H1 (cell line): ENCODE measurements around the gene PEX14. TPM values are rescaled to one million over a fixed set of nuclear protein-coding genes. Genes with fewer than 3 reads are reported as not detected.
A peak's percentile ranks its signal among the peaks of the same experiment; 100 is the strongest.

Source experiments
- CTCF ChIA-PET: fragments of 300-600 bp; sonication (Branson Sonifier 250); formaldehyde crosslinking; loops from one replicate; lab custom pipeline; 2021; ENCODE audit not compliant: partially characterized antibody; lab: Charles Lee
- POLR2A ChIA-PET: fragments of 300-600 bp; sonication (Branson Sonifier 250); formaldehyde crosslinking; loops from one replicate; lab custom pipeline; 2021; ENCODE audit warnings: inconsistent platforms; ENCODE audit not compliant: partially characterized antibody; lab: Charles Lee
- DNase-seq, 2 experiments: peaks; one replicate each; pipeline versions ENCODE4 v3.0.0 to v3.0.0-alpha.2; 2010 to 2022; ENCODE audit warnings: low spot score in 2 of 2, low read depth in 1 of 2, mixed read lengths in 1 of 2
- FAIRE-seq: peaks from 2 replicates; lab custom pipeline; 2011; peaks lifted over from hg19 to GRCh38; lab: Jason Lieb, UNC
- H2AFZ ChIP-seq: 2 replicates; pipeline ENCODE4 v1.8.1; 2012; ENCODE audit warnings: low read length, inconsistent platforms
- H2AK5ac ChIP-seq: 2 replicates; pipeline ENCODE4 v1.6.1; 2013; ENCODE audit warnings: low read depth, low read length
- H2BK120ac ChIP-seq: replicated peaks from 2 replicates; pipeline ENCODE3; 2013; ENCODE audit warnings: low read depth, low read length, inconsistent platforms
- H2BK12ac ChIP-seq: 2 replicates; pipeline ENCODE4 v1.6.1; 2013; ENCODE audit warnings: low read depth, low read length
- H2BK15ac ChIP-seq: 2 replicates; pipeline ENCODE4 v1.6.1; 2013; ENCODE audit warnings: low read length
- H2BK20ac ChIP-seq: 2 replicates; pipeline ENCODE4 v1.6.1; 2013; ENCODE audit warnings: low read length
- H2BK5ac ChIP-seq: 2 replicates; pipeline ENCODE4 v1.6.1; 2013; ENCODE audit warnings: low read depth, low read length
- H3K14ac ChIP-seq: 2 replicates; pipeline ENCODE4 v1.6.1; 2013; ENCODE audit warnings: inconsistent platforms; ENCODE audit not compliant: insufficient read length
- H3K18ac ChIP-seq: 2 replicates; pipeline ENCODE4 v1.6.1; 2013; ENCODE audit warnings: low read length; ENCODE audit errors: extremely low read depth
- H3K23ac ChIP-seq: 2 replicates; pipeline ENCODE4 v1.6.1; 2013; ENCODE audit warnings: inconsistent platforms; ENCODE audit not compliant: insufficient read length
- H3K23me2 ChIP-seq: 2 replicates; pipeline ENCODE4 v1.6.1; 2013; ENCODE audit warnings: low read depth, low read length
- H3K27ac ChIP-seq: 2 replicates; pipeline ENCODE4 v1.6.1; 2011; ENCODE audit warnings: low read depth, low read length, inconsistent platforms
- H3K27me3 ChIP-seq, 4 experiments: replicated peaks in 1 of 4; 1 replicate in 1 of 4; 2 replicates in 3 of 4; pipeline versions ENCODE4 v1.6.1 to v1.8.1; 2011 to 2013; ENCODE audit warnings: low read length in 3 of 4, mild to moderate bottlenecking in 3 of 4, inconsistent platforms in 2 of 4, mixed read lengths in 2 of 4, moderate library complexity in 1 of 4; ENCODE audit not compliant: control insufficient read depth in 3 of 4, insufficient read depth in 3 of 4; ENCODE audit errors: extremely low read depth in 1 of 4
- H3K36me3 ChIP-seq, 4 experiments: 2 replicates each; pipeline versions ENCODE4 v1.6.1 to v1.8.1; 2011 to 2013; ENCODE audit warnings: mild to moderate bottlenecking in 4 of 4, low read length in 3 of 4, moderate library complexity in 2 of 4, control low read depth in 1 of 4, inconsistent platforms in 1 of 4; ENCODE audit not compliant: insufficient read depth in 4 of 4, control insufficient read depth in 2 of 4
- H3K4ac ChIP-seq: replicated peaks from 2 replicates; pipeline ENCODE3; 2013; ENCODE audit warnings: low read length, low read depth, mixed read lengths, inconsistent platforms; ENCODE audit not compliant: insufficient read length
- H3K4me1 ChIP-seq, 4 experiments: replicated peaks in 1 of 4; 1 replicate in 1 of 4; 2 replicates in 3 of 4; pipeline versions ENCODE4 v1.6.1 to v1.8.1; 2011 to 2013; ENCODE audit warnings: low read length in 3 of 4, inconsistent platforms in 2 of 4, mixed read lengths in 1 of 4; ENCODE audit not compliant: insufficient read depth in 4 of 4, control insufficient read depth in 3 of 4
- H3K4me2 ChIP-seq, 2 experiments: 2 replicates each; pipeline versions ENCODE4 v1.6.1 to v1.8.1; 2011 to 2013; ENCODE audit warnings: low read depth in 2 of 2, low read length in 2 of 2, control low read depth in 1 of 2, inconsistent platforms in 1 of 2, mild to moderate bottlenecking in 1 of 2; ENCODE audit not compliant: insufficient read depth in 1 of 2
- H3K4me3 ChIP-seq, 4 experiments: fragments of 200-600, 300-600 bp in 1 of 4; sonication (generic), shearing (Covaris generic), sonication (Bioruptor Twin) in 1 of 4; 2 replicates each; pipeline versions ENCODE4 v1.5.1 to v1.8.1; 2011 to 2016; ENCODE audit warnings: low read length in 4 of 4, low read depth in 3 of 4, control low read depth in 2 of 4, inconsistent platforms in 2 of 4, mild to moderate bottlenecking in 2 of 4, mixed read lengths in 1 of 4, moderate library complexity in 1 of 4; ENCODE audit not compliant: insufficient read depth in 2 of 4; ENCODE audit errors: extremely low read depth in 1 of 4
- H3K56ac ChIP-seq: replicated peaks from 2 replicates; pipeline ENCODE3; 2013; ENCODE audit warnings: low read depth, mild to moderate bottlenecking, mixed read lengths, low read length, inconsistent platforms; ENCODE audit not compliant: insufficient read length
- H3K79me1 ChIP-seq: 2 replicates; pipeline ENCODE4 v1.6.1; 2013; ENCODE audit warnings: low read depth, low read length, control low read depth
- H3K79me2 ChIP-seq, 2 experiments: 2 replicates each; pipeline versions ENCODE4 v1.6.1 to v1.8.1; 2012 to 2013; ENCODE audit warnings: low read length in 2 of 2, mild to moderate bottlenecking in 2 of 2, inconsistent platforms in 1 of 2; ENCODE audit not compliant: insufficient read depth in 2 of 2, control insufficient read depth in 1 of 2
- H3K9ac ChIP-seq, 4 experiments: replicated peaks in 1 of 4; 1 replicate in 1 of 4; 2 replicates in 3 of 4; pipeline versions ENCODE4 v1.6.1 to v1.8.1; 2011 to 2013; ENCODE audit warnings: low read depth in 3 of 4, low read length in 3 of 4, control low read depth in 2 of 4, mild to moderate bottlenecking in 2 of 4, moderate library complexity in 2 of 4, inconsistent platforms in 1 of 4; ENCODE audit errors: extremely low read depth in 1 of 4
- H3K9me3 ChIP-seq, 2 experiments: 2 replicates each; pipeline versions ENCODE4 v1.6.1 to v1.8.1; 2012 to 2013; ENCODE audit warnings: mild to moderate bottlenecking in 2 of 2, moderate library complexity in 2 of 2, control low read depth in 1 of 2, inconsistent platforms in 1 of 2, low read depth in 1 of 2, low read length in 1 of 2, mixed read lengths in 1 of 2; ENCODE audit not compliant: insufficient read depth in 2 of 2
- H4K20me1 ChIP-seq, 2 experiments: replicated peaks in 1 of 2; 2 replicates each; pipeline versions ENCODE3 to v1.8.1; 2011 to 2013; ENCODE audit warnings: inconsistent platforms in 2 of 2, low read length in 2 of 2, mild to moderate bottlenecking in 1 of 2; ENCODE audit not compliant: insufficient read depth in 2 of 2, control insufficient read depth in 1 of 2
- H4K5ac ChIP-seq: 2 replicates; pipeline ENCODE4 v1.6.1; 2013; ENCODE audit warnings: low read length, low read depth, mixed read lengths, inconsistent platforms; ENCODE audit not compliant: insufficient read length
- H4K8ac ChIP-seq: 2 replicates; pipeline ENCODE4 v1.8.0; 2013; ENCODE audit warnings: mild to moderate bottlenecking, moderate library complexity, low read length, inconsistent platforms; ENCODE audit not compliant: insufficient read depth; ENCODE audit errors: extremely low read depth
- H4K91ac ChIP-seq: replicated peaks from 2 replicates; pipeline ENCODE3; 2013; ENCODE audit warnings: low read length, mixed read lengths, inconsistent platforms; ENCODE audit not compliant: insufficient read length
- ATF2 ChIP-seq: IDR thresholded peaks from 2 replicates; pipeline ENCODE4 v1.6.1; 2012; ENCODE audit warnings: low read length, inconsistent platforms
- CBX5 ChIP-seq: fragments of 300-800, 300-1000 bp; sonication (generic); IDR thresholded peaks from 2 replicates; pipeline ENCODE4 v1.7.1; 2016; ENCODE audit warnings: antibody characterized with exemption, low read length, low read depth
- E2F6 ChIP-seq: IDR thresholded peaks from 2 replicates; pipeline ENCODE4 v1.6.1; 2012; ENCODE audit warnings: inconsistent platforms
- HDAC2 ChIP-seq, 2 experiments: fragments of 300-600 bp in 1 of 2; sonication (generic) in 1 of 2; IDR thresholded peaks; 2 replicates each; pipeline ENCODE4 v1.6.1; 2011 to 2012; ENCODE audit warnings: low read depth in 2 of 2, low read length in 2 of 2, mild to moderate bottlenecking in 2 of 2, moderate library complexity in 2 of 2, borderline replicate concordance in 1 of 2, inconsistent platforms in 1 of 2
- RFX5 ChIP-seq: IDR thresholded peaks from 2 replicates; pipeline ENCODE4 v1.6.1; 2011; ENCODE audit warnings: low read depth, low read length, improper control_type of control experiment, borderline replicate concordance
- SIX5 ChIP-seq: IDR thresholded peaks from 2 replicates; pipeline ENCODE4 v1.6.1; 2011; ENCODE audit warnings: mild to moderate bottlenecking, low read depth, low read length
- SUZ12 ChIP-seq: fragments of 200-600 bp; sonication (generic); IDR thresholded peaks from 2 replicates; pipeline ENCODE4 v1.6.1; 2012; ENCODE audit warnings: mild to moderate bottlenecking, inconsistent platforms, low read length, moderate library complexity, mixed read lengths
- USF2 ChIP-seq: IDR thresholded peaks from 2 replicates; pipeline ENCODE4 v1.6.1; 2011; ENCODE audit warnings: low read length, improper control_type of control experiment
- ZNF274 ChIP-seq: IDR thresholded peaks from 2 replicates; pipeline ENCODE4 v1.7.0; 2012; ENCODE audit warnings: low read length, borderline replicate concordance; ENCODE audit errors: extremely low read depth
- WGBS, 2 experiments: shearing (Covaris generic) in 1 of 2; methylation state at CpG; one replicate each; pipeline versions ENCODE4 v1.1.6 to v1.1.7; 2013 to 2015; ENCODE audit warnings: low lambda C conversion rate in 2 of 2, mixed read lengths in 2 of 2, inconsistent platforms in 1 of 2, low coverage in 1 of 2, missing lambda C conversion rate in 1 of 2; ENCODE audit not compliant: insufficient replicate concordance in 2 of 2, insufficient coverage in 1 of 2, insufficient read length in 1 of 2; ENCODE audit errors: extremely low coverage in 1 of 2, missing lambda C conversion rate in 1 of 2; 5-methylcytosine and 5-hydroxymethylcytosine counted together
- polyA plus RNA-seq, 7 experiments: library from polyadenylated mRNA; depleted of rRNA in 3 of 7; stranded (reverse) in 5 of 7; unstranded in 2 of 7; fragments of >200 nt in 5 of 7; fragments of 200-250 nt in 2 of 7; gene quantifications; 1 replicate in 5 of 7; 2 replicates in 1 of 7; 4 replicates in 1 of 7; pipeline versions ENCODE4 v1.2.1 to v1.2.3, GENCODE V29; 2011 to 2013; ENCODE audit warnings: missing spikeins in 2 of 7, mixed read lengths in 2 of 7
- total RNA-seq: library from RNA; stranded (reverse); fragmentation: NEBNext Ultra II Directional; extraction: Animal tissue kit (Norgen Biotek cat#: 25700); gene quantifications from 2 replicates; pipeline ENCODE4 v1.2.1, GENCODE V29; 2021

The PEX14 gene
- total and polyA plus RNA-seq, 2 of the 8 experiments (the other 6 are each of a cell fraction or from before 2014, with no cell fraction given): 13.0 to 19.8 TPM

- Histone ChIP-seq H3K79me2 (peaks cover 4 to 49% of the 10 kb centered on the region in 2 experiments; a peak in 3 of 4 replicates), H2BK20ac (no peak overlapping the region), H3K4me3 (peak overlapping the region; percentile 88 to 98 (median 92)), H3K27me3 (no peaks in the 10 kb centered on the region), H3K79me1 (peaks cover 9% of the 10 kb centered on the region; the same call in 1 of the 2 replicates), H3K4ac (no peak overlapping the region), H4K5ac (no peak overlapping the region), H3K36me3 (no peaks in the 10 kb centered on the region), H2BK5ac (peak overlapping the region; percentile 73; the same call in 1 of the 2 replicates), H3K23ac (no peak overlapping the region), H3K18ac (peak overlapping the region; percentile 65; the same call in 1 of the 2 replicates), H3K23me2 (peaks cover 9% of the 10 kb centered on the region), H2BK12ac (no peak overlapping the region), H3K4me2 (peak overlapping the region; percentile 85 to 92), H4K91ac (peak overlapping the region; percentile 52), H4K8ac (peak overlapping the region; percentile 98; the same call in 1 of the 2 replicates), H3K4me1 (no peaks in the 10 kb centered on the region; a peak in 3 of 7 replicates), H2AK5ac (no peak overlapping the region), H2BK15ac (no peak overlapping the region), H3K27ac (peak overlapping the region; percentile 44; the same call in 1 of the 2 replicates), H3K14ac (no peak overlapping the region), H3K9me3 (no peaks in the 10 kb centered on the region), H3K9ac (peak overlapping the region; percentile 53 to 91 (median 86)), H2AFZ (no peak overlapping the region), H2BK120ac (no peak overlapping the region), H3K56ac (no peak overlapping the region), H4K20me1 (peaks cover 2 to 4% of the 10 kb centered on the region in 2 experiments)
- ChIA-PET POLR2A (interaction anchor here (0.8 to 2.0 kb wide), 10 partner anchors 9 to 159 kb away, joined by 3 to 8 read pairs (median 4); partner anchors contain the start of genes CENPS and CORT), CTCF (interaction anchor here (0.6 to 1.0 kb wide), 5 partner anchors 12 to 46 kb away, joined by 3 to 4 read pairs (median 3); no protein-coding TSS in a partner anchor)
- no peak for FAIRE-seq
- 10% methylated on average over 13 of the region's 13 CpGs; no CpG with 5 or more reads in 1 of the 2 experiments for WGBS, 2 experiments
- DNase-seq: no peak
- TF ChIP-seq SIX5: no peak
- TF ChIP-seq SUZ12: no peak
- TF ChIP-seq CBX5: no peak
- TF ChIP-seq HDAC2 (IDR thresholded peaks at IDR 0.05; ENCODE audit: borderline replicate concordance in 1 of 2, low read depth in 2 of 2, low read length in 2 of 2): no peak
- no peak for TF ChIP-seq USF2
- no peak for TF ChIP-seq E2F6
- no peak for TF ChIP-seq RFX5
- TF ChIP-seq ZNF274: no peak
- no peak for TF ChIP-seq ATF2
These were observed 760 bp downstream of the PEX14 start for GRCh38 chr1:10475510-10475909.
